HepG2 (cell line): Measurements from ENCODE around the gene CD86. TPM values are rescaled to one million over a fixed set of nuclear protein-coding genes. Genes with fewer than 3 reads are reported as not detected.

Source experiments
- ATAC-seq: fragments of 200-7000 bp; cut with Tn5 transposase; 3 replicates; pipeline ENCODE4 v1.9.1; 2020; ENCODE audit warnings: mild to moderate bottlenecking, moderate library complexity
- BruUV-seq: library from RNA; stranded (reverse); fragments of 400-500 nt; replicated peaks from 2 replicates; lab custom pipeline; 2021; lab: Mats Ljungman, UMichigan
- CTCF ChIA-PET: fragments of 300-600 bp; formaldehyde crosslinking; extraction: SDS; loops from one replicate; lab custom pipeline; 2021; ENCODE audit warnings: low total read pairs, inconsistent platforms, low intra/inter-chr PET ratio; lab: Yijun Ruan, JAX
- POLR2A ChIA-PET: fragments of 350-600 bp; sonication (Branson Sonifier 250); formaldehyde crosslinking; loops from one replicate; lab custom pipeline; 2020; ENCODE audit warnings: antibody characterized with exemption, inconsistent platforms; lab: Yijun Ruan, JAX
- DNase-seq: peaks from one replicate; pipeline ENCODE4 v3.0.0-alpha.2; 2015; ENCODE audit warnings: low spot score
- FAIRE-seq: peaks from 3 replicates; lab custom pipeline; 2011; peaks lifted over from hg19 to GRCh38; lab: Jason Lieb, UNC
- H2AFZ ChIP-seq: one replicate; pipeline ENCODE4 v1.6.1; 2011; ENCODE audit warnings: low read length, inconsistent platforms
- H3K27ac ChIP-seq: fragments of 300-600 bp; 3 replicates; pipeline ENCODE4 v1.8.0; 2011; ENCODE audit warnings: mixed run types, mild to moderate bottlenecking, mixed read lengths, low read length, inconsistent platforms; ENCODE audit not compliant: insufficient read depth; ENCODE audit errors: extremely low read length
- H3K27me3 ChIP-seq, 2 experiments: fragments of 200-600 bp in 1 of 2; 2 replicates in 1 of 2; 3 replicates in 1 of 2; pipeline versions ENCODE4 v1.6.0 to v1.8.0; 2011; ENCODE audit warnings: low read length in 2 of 2, mild to moderate bottlenecking in 2 of 2, moderate library complexity in 2 of 2, inconsistent platforms in 1 of 2; ENCODE audit not compliant: insufficient read depth in 2 of 2, control insufficient read depth in 1 of 2
- H3K36me3 ChIP-seq, 2 experiments: fragments of 200-600 bp in 1 of 2; replicated peaks in 1 of 2; 2 replicates in 1 of 2; 3 replicates in 1 of 2; pipeline versions ENCODE4 v1.5.1 to v1.8.0; 2011; ENCODE audit warnings: low read length in 2 of 2, inconsistent platforms in 1 of 2; ENCODE audit not compliant: insufficient read depth in 2 of 2, control insufficient read depth in 1 of 2
- H3K4me1 ChIP-seq: 2 replicates; pipeline ENCODE4 v1.5.1; 2012; ENCODE audit warnings: low read length, inconsistent platforms; ENCODE audit not compliant: insufficient read depth
- H3K4me2 ChIP-seq: 2 replicates; pipeline ENCODE4 v1.6.0; 2011; ENCODE audit warnings: low read depth, low read length, inconsistent platforms
- H3K4me3 ChIP-seq, 3 experiments: fragments of 200-600 bp in 1 of 3; sonication (generic), shearing (Covaris generic) in 1 of 3; replicated peaks in 1 of 3; 2 replicates each; pipeline ENCODE4 v1.5.1; 2011 to 2016; ENCODE audit warnings: low read length in 3 of 3, inconsistent platforms in 2 of 3, low read depth in 2 of 3, mild to moderate bottlenecking in 2 of 3, control low read depth in 1 of 3, mixed read lengths in 1 of 3; ENCODE audit not compliant: insufficient read depth in 1 of 3
- H3K79me2 ChIP-seq: one replicate; pipeline ENCODE4 v1.6.1; 2011; ENCODE audit warnings: low read length, inconsistent platforms; ENCODE audit not compliant: insufficient read depth
- H3K9ac ChIP-seq: 2 replicates; pipeline ENCODE4 v1.6.0; 2011; ENCODE audit warnings: mild to moderate bottlenecking, low read depth, low read length, inconsistent platforms; ENCODE audit not compliant: insufficient read depth
- H3K9me3 ChIP-seq: 2 replicates; pipeline ENCODE4 v1.5.1; 2012; ENCODE audit warnings: mild to moderate bottlenecking, low read length
- H4K20me1 ChIP-seq: 2 replicates; pipeline ENCODE4 v1.6.0; 2011; ENCODE audit warnings: inconsistent platforms, mild to moderate bottlenecking, low read length, moderate library complexity; ENCODE audit not compliant: insufficient read depth
- AGO1 ChIP-seq: fragments of 200-400 bp; formaldehyde crosslinking; IDR thresholded peaks from 2 replicates; pipeline ENCODE4 v1.6.1; 2017; ENCODE audit warnings: mild to moderate bottlenecking, low read depth, low read length, moderate library complexity; ENCODE audit not compliant: poor library complexity, severe bottlenecking
- ETV6 ChIP-seq: sonication (generic); formaldehyde crosslinking; conservative IDR thresholded peaks from 2 replicates; pipeline ENCODE4 v1.4.0; 2020; ENCODE audit warnings: missing genetic modification reagents
- GATAD1 ChIP-seq: IDR thresholded peaks from 2 replicates; pipeline ENCODE4 v1.6.1; 2016; ENCODE audit warnings: missing genetic modification reagents, missing compliant biosample characterization
- MTA1 ChIP-seq: sonication (generic); formaldehyde crosslinking; IDR thresholded peaks from 2 replicates; pipeline ENCODE4 v1.4.0; 2020; ENCODE audit warnings: missing genetic modification reagents, mild to moderate bottlenecking, borderline replicate concordance
- RCOR2 ChIP-seq: IDR thresholded peaks from 2 replicates; pipeline ENCODE4 v1.6.1; 2016; ENCODE audit warnings: missing biosample characterization, missing genetic modification reagents
- SMAD3 ChIP-seq: sonication (generic); formaldehyde crosslinking; IDR thresholded peaks from 2 replicates; pipeline ENCODE4 v1.4.0; 2020; ENCODE audit warnings: missing genetic modification reagents
- ZFP82 ChIP-seq: sonication (generic); formaldehyde crosslinking; IDR thresholded peaks from 2 replicates; pipeline ENCODE4 v1.5.1; 2020; ENCODE audit warnings: mild to moderate bottlenecking, missing genetic modification reagents, borderline replicate concordance
- ZNF256 ChIP-seq: sonication (generic); formaldehyde crosslinking; conservative IDR thresholded peaks from 2 replicates; pipeline ENCODE4 v1.4.0; 2020; ENCODE audit warnings: missing genetic modification reagents
- ZNF326 ChIP-seq: sonication (generic); formaldehyde crosslinking; IDR thresholded peaks from 2 replicates; pipeline ENCODE4 v1.4.0; 2020; ENCODE audit warnings: missing genetic modification reagents, borderline replicate concordance
- ZNF337 ChIP-seq: sonication (generic); formaldehyde crosslinking; IDR thresholded peaks from 2 replicates; pipeline ENCODE4 v1.5.1; 2020; ENCODE audit warnings: missing genetic modification reagents, low read depth, mild to moderate bottlenecking, borderline replicate concordance
- ZNF510 ChIP-seq: sonication (generic); formaldehyde crosslinking; IDR thresholded peaks from 2 replicates; pipeline ENCODE4 v1.4.0; 2020; ENCODE audit warnings: low read depth, mild to moderate bottlenecking, missing genetic modification reagents
- ZNF709 ChIP-seq: sonication (generic); formaldehyde crosslinking; IDR thresholded peaks from 2 replicates; pipeline ENCODE4 v1.5.0; 2020; ENCODE audit warnings: mild to moderate bottlenecking, missing genetic modification reagents
- WGBS: methylation state at CpG from one replicate; pipeline ENCODE4 v1.1.6; 2017; ENCODE audit warnings: low lambda C conversion rate; 5-methylcytosine and 5-hydroxymethylcytosine counted together
- in situ Hi-C: cut with HindIII; loops from 2 replicates; pipeline ENCODE4 v1.10.0; 2017; ENCODE audit warnings: low pct_unique_long_range_greater_than_20kb; ENCODE audit not compliant: extremely low pct_ligation_motif_present
- intact Hi-C: fragments of 100-400 bp; cut with micrococcal nuclease; formaldehyde crosslinking; loops from one replicate; pipeline ENCODE4 v1.10.0; 2022; ENCODE audit not compliant: unreplicated experiment
- polyA plus RNA-seq, 8 experiments: library from polyadenylated mRNA; depleted of rRNA in 3 of 8; stranded (reverse) in 7 of 8; unstranded in 1 of 8; fragments of >200 nt; fragmentation: Illumina TruSeq in 4 of 8; extraction: Trizol in 4 of 8; gene quantifications; 2 replicates each; pipeline versions ENCODE4 v1.2.1 to v1.2.3, GENCODE V29; 2011 to 2016; ENCODE audit warnings: low read depth in 4 of 8, missing spikeins in 1 of 8, mixed read lengths in 1 of 8; ENCODE audit not compliant: insufficient read depth in 1 of 8
- total RNA-seq, 5 experiments: library from RNA; depleted of rRNA; stranded (reverse); fragments of >200 nt; fragmentation: Illumina TruSeq; extraction: Trizol; gene quantifications; 2 replicates each; pipeline ENCODE4 v1.2.3, GENCODE V29; 2016; ENCODE audit warnings: low read depth in 1 of 5
- TF ChIP-seq, protein P1 (sequence below): sonication (generic); formaldehyde crosslinking; conservative IDR thresholded peaks from 2 replicates; pipeline ENCODE4 v1.4.0; 2020; ENCODE audit warnings: mild to moderate bottlenecking, missing genetic modification reagents, moderate library complexity
- TF ChIP-seq, protein P2 (sequence below): IDR thresholded peaks from 2 replicates; pipeline ENCODE4 v1.6.1; 2016; ENCODE audit warnings: missing compliant biosample characterization, missing genetic modification reagents, borderline replicate concordance
- TF ChIP-seq, protein P3 (sequence below): sonication (generic); formaldehyde crosslinking; IDR thresholded peaks from 2 replicates; pipeline ENCODE4 v1.4.0; 2020; ENCODE audit warnings: mild to moderate bottlenecking, missing genetic modification reagents
- TF ChIP-seq, protein P4 (sequence below): sonication (generic); formaldehyde crosslinking; IDR thresholded peaks from 2 replicates; pipeline ENCODE4 v1.9.0; 2021; ENCODE audit warnings: missing genetic modification reagents, borderline replicate concordance

The CD86 gene
- total and polyA plus RNA-seq, 2 of the 13 experiments (the other 11 are each of a cell fraction or from before 2014, with no cell fraction given) = not detected

DNA sequence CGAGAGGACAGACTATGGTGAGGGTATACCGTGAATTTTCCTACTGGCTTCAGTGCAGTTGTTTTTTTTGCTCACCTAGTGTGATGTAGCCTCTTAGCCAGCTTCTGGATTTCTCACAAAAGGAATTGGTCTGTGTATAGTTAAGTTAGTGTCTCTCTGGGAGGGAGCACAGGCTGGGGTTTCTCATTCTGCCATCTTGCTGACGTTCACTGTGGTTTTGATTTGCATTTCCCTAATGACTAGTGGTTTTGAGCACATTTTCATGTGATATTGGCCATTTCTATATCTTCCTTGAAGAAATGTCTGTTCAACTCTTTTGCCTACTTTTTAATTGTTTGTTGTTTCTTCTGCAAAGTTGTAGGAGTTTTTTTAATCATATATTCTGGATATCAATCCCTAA, 2.2 kb upstream of the CD86 start:
- no TSS peak for BruUV-seq
- Histone ChIP-seq H3K4me2 (no peak overlapping the region), H3K9me3 (no peaks in the 10 kb centered on the region), H3K9ac (no peak overlapping the region), H4K20me1 (no peaks in the 10 kb centered on the region), H3K79me2 (no peaks in the 10 kb centered on the region), H3K36me3 (no peaks in the 10 kb centered on the region), H3K27ac (no peak overlapping the region), H2AFZ (no peak overlapping the region), H3K27me3 (no peaks in the 10 kb centered on the region), H3K4me3 (no peak overlapping the region), H3K4me1 (no peaks in the 10 kb centered on the region)
- ChIA-PET CTCF (no interaction called here), POLR2A (no interaction called here)
- FAIRE-seq = no peak
- 4% methylated on average over 3 of the region's 3 CpGs for WGBS
- DNase-seq = no peak
- ATAC-seq = no peak
- in situ Hi-C loops (no loop called here), intact Hi-C loops (no loop called here)
- TF ChIP-seq ZNF709 (CRISPR knock-in tag) (no peak), ZFP82 (no peak), SMAD3 (CRISPR knock-in tag) (no peak), RCOR2 (CRISPR knock-in tag) (no peak), MTA1 (CRISPR knock-in tag) (no peak), ZNF256 (no peak), GATAD1 (CRISPR knock-in tag) (no peak), AGO1 (no peak), ZNF326 (CRISPR knock-in tag) (no peak), ZNF510 (CRISPR knock-in tag) (no peak), ZNF337 (no peak), ETV6 (CRISPR knock-in tag) (no peak)
- TF ChIP-seq, protein P1, sequence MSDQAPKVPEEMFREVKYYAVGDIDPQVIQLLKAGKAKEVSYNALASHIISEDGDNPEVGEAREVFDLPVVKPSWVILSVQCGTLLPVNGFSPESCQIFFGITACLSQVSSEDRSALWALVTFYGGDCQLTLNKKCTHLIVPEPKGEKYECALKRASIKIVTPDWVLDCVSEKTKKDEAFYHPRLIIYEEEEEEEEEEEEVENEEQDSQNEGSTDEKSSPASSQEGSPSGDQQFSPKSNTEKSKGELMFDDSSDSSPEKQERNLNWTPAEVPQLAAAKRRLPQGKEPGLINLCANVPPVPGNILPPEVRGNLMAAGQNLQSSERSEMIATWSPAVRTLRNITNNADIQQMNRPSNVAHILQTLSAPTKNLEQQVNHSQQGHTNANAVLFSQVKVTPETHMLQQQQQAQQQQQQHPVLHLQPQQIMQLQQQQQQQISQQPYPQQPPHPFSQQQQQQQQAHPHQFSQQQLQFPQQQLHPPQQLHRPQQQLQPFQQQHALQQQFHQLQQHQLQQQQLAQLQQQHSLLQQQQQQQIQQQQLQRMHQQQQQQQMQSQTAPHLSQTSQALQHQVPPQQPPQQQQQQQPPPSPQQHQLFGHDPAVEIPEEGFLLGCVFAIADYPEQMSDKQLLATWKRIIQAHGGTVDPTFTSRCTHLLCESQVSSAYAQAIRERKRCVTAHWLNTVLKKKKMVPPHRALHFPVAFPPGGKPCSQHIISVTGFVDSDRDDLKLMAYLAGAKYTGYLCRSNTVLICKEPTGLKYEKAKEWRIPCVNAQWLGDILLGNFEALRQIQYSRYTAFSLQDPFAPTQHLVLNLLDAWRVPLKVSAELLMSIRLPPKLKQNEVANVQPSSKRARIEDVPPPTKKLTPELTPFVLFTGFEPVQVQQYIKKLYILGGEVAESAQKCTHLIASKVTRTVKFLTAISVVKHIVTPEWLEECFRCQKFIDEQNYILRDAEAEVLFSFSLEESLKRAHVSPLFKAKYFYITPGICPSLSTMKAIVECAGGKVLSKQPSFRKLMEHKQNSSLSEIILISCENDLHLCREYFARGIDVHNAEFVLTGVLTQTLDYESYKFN (CRISPR knock-in tag) = no peak
- TF ChIP-seq, protein P2, sequence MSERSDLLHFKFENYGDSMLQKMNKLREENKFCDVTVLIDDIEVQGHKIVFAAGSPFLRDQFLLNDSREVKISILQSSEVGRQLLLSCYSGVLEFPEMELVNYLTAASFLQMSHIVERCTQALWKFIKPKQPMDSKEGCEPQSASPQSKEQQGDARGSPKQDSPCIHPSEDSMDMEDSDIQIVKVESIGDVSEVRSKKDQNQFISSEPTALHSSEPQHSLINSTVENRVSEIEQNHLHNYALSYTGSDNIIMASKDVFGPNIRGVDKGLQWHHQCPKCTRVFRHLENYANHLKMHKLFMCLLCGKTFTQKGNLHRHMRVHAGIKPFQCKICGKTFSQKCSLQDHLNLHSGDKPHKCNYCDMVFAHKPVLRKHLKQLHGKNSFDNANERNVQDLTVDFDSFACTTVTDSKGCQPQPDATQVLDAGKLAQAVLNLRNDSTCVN (CRISPR knock-in tag) = no peak
- TF ChIP-seq, protein P3, sequence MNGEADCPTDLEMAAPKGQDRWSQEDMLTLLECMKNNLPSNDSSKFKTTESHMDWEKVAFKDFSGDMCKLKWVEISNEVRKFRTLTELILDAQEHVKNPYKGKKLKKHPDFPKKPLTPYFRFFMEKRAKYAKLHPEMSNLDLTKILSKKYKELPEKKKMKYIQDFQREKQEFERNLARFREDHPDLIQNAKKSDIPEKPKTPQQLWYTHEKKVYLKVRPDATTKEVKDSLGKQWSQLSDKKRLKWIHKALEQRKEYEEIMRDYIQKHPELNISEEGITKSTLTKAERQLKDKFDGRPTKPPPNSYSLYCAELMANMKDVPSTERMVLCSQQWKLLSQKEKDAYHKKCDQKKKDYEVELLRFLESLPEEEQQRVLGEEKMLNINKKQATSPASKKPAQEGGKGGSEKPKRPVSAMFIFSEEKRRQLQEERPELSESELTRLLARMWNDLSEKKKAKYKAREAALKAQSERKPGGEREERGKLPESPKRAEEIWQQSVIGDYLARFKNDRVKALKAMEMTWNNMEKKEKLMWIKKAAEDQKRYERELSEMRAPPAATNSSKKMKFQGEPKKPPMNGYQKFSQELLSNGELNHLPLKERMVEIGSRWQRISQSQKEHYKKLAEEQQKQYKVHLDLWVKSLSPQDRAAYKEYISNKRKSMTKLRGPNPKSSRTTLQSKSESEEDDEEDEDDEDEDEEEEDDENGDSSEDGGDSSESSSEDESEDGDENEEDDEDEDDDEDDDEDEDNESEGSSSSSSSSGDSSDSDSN (CRISPR knock-in tag) = no peak
- TF ChIP-seq, protein P4, sequence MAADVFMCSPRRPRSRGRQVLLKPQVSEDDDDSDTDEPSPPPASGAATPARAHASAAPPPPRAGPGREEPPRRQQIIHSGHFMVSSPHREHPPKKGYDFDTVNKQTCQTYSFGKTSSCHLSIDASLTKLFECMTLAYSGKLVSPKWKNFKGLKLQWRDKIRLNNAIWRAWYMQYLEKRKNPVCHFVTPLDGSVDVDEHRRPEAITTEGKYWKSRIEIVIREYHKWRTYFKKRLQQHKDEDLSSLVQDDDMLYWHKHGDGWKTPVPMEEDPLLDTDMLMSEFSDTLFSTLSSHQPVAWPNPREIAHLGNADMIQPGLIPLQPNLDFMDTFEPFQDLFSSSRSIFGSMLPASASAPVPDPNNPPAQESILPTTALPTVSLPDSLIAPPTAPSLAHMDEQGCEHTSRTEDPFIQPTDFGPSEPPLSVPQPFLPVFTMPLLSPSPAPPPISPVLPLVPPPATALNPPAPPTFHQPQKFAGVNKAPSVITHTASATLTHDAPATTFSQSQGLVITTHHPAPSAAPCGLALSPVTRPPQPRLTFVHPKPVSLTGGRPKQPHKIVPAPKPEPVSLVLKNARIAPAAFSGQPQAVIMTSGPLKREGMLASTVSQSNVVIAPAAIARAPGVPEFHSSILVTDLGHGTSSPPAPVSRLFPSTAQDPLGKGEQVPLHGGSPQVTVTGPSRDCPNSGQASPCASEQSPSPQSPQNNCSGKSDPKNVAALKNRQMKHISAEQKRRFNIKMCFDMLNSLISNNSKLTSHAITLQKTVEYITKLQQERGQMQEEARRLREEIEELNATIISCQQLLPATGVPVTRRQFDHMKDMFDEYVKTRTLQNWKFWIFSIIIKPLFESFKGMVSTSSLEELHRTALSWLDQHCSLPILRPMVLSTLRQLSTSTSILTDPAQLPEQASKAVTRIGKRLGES (CRISPR knock-in tag) = no peak
